Activated naive CD4-positive, alpha-beta T cell treated with Interleukin-2 at 50 U/mL for 16 hours (primary cell): ENCODE results near the gene ESM1.
"Not testable (repeated sequence)": the region's sequence is repeated elsewhere in the genome, so short reads cannot be mapped to it uniquely, and the experiment has no call there.

Source experiments
- DNase-seq: peaks from one replicate; pipeline ENCODE4 v3.0.0-alpha.2; 2020

Gene ESM1, protein sequence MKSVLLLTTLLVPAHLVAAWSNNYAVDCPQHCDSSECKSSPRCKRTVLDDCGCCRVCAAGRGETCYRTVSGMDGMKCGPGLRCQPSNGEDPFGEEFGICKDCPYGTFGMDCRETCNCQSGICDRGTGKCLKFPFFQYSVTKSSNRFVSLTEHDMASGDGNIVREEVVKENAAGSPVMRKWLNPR

DNA sequence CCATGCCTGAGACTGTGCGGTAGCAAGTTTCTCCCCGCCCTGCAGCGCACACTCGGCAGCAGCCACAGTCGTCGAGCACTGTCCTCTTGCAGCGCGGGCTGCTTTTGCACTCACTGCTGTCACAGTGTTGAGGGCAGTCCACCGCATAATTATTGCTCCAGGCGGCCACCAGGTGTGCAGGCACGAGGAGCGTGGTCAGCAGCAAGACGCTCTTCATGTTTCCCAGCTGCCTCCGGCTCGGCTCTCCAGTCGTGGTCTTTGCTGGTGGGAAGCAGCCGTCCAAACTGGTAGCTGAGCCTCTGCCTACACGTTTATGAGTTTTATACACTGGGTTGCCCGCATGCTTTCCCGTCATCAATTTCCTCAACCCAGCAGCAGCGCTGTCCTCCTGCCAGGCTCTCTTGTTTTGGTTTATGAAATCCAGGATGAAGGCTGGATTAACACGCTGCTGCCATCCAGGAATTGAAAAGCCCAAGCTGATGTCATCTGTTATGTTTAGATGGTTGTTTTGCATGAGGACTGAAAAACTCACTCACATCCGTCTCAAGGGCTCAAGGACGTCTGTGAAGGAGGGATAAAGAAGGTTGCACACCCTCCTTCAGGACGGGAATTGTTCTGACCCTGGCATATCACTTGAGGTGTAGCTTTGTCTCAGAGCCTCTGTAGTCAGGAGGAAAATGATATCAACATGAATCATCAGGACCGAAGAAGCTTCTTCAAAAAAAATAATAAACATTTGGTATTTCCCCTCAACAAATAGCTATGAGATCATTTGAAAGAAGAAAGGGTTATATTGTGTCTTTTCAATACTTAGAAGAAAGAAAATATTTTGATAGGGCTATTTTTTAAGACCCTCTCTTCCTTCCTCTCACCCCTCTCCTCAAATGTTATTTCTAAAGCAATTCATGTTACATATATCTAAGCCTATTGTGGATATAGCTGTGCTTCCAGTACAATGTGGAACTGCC, at the start of gene ESM1:
Gene ESM1, minus strand, starts transcription at position 293 of the 968 bp plus-strand sequence. Its CDS starts 76 bp downstream, at position 217.
- no peak for DNase-seq

DNA sequence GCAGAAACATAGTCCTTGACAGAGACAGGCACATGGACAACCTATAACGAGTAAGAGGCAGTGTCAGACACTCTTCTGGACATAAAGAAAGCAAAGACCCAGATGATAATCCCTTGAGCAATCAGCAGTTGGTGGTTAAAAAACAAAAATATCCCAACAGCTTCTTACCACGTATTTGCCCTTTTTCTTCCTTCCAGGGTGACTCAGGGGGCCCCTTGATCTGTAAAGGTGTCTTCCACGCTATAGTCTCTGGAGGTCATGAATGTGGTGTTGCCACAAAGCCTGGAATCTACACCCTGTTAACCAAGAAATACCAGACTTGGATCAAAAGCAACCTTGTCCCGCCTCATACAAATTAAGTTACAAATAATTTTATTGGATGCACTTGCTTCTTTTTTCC, 48.2 kb upstream of the ESM1 start:
- no peak for DNase-seq

DNA sequence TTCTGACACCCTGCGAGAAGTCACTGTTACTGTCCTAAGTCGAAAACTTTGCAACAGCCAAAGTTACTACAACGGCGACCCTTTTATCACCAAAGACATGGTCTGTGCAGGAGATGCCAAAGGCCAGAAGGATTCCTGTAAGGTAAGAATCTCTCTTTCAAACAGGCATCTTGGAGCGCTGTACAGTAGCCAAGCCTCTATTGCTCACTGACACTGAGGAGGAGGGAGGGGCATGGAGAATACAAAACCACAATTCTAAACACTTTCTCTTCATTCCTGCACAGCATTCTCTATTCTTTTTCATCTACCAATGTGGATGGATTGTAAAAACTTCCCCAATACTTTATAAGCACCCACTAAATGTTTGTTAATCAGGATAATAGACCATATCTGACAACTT, 46.1 kb upstream of the ESM1 start:
- no peak for DNase-seq

DNA sequence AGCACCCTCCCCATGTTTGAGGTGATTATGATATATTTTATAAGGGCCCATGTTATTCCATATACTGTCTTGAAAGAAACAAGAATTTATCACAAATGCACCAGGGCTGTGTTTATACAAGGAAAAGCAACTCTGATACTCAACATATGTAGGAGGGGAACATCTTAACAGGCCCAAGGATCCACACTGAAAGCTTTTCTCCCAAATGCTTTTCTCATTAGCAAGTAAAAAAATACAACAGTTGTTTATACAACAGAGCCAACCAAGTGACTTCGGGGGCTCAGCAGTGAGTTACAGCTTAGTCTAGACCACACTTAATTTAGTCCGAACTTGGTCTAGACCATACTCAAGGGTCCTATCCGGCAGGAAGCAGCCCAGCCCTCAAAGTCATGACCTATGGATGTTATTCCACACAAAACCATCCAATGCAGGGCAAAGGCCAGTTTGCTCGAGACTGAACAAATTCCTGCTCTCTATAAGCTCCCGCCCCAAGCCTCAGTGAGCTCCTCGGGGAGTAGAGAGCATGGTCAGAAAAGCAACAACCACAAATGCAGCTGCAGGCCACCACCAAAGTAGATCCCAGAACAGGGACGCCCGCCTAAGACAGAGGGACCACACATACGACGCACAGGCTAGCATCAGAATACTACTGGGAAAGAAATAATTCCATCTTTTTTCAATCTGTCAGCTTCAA, 45.4 kb upstream of the ESM1 start:
- no peak for DNase-seq

DNA sequence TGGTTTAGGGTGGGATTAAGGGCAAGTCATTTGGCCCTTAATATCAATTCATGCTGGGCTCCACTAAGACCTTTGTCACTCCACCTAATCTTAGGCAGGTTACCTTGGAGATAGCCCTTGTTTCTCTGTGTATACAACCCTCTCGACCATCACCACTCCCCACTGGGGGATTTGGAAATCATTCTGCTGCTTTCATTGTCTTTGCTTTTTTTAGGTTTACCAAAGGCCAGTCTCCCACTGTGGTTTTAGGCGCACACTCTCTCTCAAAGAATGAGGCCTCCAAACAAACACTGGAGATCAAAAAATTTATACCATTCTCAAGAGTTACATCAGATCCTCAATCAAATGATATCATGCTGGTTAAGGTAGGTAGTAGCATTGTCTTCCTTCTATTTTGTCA, 44.8 kb upstream of the ESM1 start:
- DNase-seq, result no peak

DNA sequence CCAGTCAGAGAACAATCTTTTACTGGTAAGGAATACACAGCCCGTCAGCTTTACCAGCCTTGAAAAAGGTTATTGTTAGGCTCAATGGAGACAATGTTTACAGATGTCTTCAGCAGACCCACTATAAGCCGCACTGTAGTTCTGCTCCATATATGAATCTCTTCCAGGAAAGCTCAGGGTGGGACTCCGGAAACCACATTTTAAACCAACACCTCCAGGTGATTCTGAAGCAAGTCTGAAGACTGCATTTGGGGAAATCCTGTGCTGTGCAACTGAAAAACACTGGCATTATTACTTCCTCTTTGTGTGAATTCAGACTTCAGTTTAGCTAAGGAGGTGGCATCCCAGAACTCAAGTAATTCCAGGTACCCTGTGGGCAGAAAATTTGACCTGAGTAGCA, 42.2 kb upstream of the ESM1 start:
- no peak for DNase-seq

DNA sequence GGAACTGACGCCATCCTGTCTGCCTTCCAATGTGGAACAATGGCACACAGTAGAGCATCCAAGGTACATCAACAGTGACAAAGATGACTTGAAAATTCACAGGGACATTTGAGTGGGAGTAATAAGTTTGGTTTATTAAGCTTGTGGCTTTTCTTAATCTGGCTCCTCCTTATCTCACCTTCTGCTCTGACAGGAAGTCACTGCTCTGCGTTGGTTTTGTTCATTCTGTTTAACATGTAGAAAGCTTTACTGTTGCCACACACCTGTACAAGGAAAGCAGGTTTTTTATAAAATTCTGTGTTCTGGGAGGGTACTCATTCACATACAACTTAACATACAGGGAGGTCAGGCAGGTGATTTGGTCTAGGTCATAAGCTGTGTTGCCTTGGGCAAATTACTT, 37.1 kb upstream of the ESM1 start:
- no peak for DNase-seq

DNA sequence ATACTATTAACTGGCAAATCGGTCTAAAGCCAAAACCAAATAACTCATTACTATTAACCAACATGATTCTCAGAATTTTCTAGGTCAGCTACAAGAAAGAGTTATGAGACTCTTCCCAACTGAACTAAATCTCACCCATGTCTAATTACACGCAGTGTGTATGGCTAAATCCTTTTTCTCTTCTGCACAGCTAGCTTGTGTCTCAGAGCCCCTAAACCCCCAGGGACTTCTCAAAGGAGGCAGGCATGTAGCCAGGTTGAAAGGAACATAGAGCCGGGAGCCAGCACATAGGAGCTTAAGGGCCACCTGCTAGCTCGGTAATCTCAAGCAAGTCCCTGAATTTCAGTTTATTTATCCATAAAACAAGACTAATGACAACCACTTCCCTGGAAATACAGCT, 36.4 kb upstream of the ESM1 start:
- no peak for DNase-seq

DNA sequence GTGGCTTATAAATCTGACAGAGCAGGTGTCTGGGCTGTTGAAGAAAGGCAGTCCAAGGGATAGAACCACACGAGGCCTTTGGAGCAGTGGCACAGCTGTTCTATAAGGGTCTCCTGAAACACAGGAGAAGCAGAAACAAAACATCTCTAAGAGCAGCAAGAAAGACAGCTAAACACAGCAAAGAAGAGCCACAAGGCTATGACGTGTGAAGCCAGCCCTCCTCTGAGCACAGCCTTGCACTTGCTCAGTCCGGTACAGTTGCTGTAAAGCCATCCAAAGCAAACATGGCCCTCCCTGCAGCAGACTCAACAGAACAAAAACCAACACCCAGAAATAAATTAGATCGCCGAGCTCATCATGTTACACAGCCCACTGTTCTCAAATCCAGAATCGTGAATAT, 36.0 kb upstream of the ESM1 start:
- DNase-seq, result no peak

DNA sequence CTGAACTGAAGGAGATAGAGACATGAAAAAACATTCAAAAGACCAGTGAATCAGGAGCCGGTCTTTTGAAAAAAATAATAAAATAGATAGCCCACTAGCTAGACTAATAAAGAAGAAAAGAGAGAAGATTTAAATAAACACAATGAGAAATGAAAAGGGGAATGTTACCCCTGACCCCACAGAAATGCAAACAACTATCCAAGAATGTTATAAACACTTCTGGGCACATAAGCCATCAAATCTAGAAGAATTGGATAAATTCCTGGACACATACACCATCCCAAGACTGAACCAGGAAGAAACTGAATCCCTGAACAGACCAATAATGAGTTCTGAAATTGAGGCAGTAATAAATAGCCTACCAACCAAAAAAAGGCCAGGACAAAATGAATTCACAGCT, 24.8 kb upstream of the ESM1 start:
- DNase-seq, result not testable (repeated sequence)

DNA sequence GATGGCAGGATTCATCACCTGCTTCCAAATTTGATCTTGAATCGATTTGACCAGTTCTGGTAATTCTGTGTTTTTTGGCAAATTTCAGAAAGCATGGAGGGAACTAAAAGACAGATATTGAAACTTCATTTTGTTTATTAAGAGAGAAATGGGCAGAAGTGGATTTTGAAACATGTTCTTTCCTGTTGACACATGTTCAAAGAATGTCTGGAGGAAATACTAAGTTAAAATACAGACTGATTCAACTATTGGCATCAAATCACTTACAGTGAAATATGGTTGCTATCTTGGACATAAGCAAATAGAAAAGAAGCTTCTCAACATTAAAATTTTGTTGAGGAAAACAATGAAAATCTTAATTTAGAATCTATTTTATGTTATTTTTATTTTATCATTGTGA, 19.3 kb upstream of the ESM1 start:
- DNase-seq, result no peak

DNA sequence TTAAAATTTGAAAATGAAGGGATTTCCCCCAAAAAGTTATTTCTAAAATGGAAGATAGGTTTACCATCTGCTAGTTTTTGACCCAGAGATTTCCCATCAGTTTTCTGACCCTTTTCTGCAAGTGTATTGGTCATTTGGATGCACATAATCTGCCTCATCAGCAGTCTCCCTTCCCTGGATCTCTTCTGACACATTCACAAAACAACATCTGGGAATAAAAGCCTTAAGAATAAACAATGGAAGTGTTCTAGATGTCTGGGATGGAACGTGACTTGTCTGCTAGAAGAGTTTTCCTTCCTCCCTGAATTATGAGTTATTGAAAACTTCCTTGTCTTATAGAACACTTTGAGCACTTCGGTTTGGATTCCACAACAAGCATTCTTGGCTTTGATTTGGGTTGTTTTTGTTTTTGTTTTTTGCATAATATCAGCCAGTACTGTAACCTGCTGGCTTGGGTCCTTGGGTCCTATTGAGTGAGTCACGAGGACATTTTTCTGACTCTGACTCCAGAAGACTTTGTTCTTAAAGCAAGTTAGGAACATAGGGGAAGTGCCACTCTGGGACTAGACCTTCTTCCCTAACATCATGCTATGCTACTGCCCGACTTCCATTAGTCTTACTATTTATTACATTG, 18.2 kb upstream of the ESM1 start:
- no peak for DNase-seq

DNA sequence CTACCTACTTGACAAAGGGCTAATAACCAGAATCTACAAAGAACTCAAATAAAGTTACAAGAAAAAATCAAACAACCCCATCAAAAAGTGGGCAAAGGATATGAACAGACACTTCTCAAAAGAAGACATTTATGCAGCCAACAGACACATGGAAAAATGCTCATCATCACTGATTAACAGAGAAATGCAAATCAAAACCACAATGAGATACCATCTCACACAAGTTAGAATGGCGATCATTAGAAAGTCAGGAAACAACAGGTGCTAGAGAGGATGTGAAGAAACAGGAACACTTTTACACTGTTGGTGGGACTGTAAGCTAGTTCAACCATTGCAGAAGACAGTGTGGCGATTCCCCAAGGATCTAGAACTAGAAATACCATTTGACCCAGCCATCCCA, 16.8 kb upstream of the ESM1 start:
- DNase-seq, result not testable (repeated sequence)

DNA sequence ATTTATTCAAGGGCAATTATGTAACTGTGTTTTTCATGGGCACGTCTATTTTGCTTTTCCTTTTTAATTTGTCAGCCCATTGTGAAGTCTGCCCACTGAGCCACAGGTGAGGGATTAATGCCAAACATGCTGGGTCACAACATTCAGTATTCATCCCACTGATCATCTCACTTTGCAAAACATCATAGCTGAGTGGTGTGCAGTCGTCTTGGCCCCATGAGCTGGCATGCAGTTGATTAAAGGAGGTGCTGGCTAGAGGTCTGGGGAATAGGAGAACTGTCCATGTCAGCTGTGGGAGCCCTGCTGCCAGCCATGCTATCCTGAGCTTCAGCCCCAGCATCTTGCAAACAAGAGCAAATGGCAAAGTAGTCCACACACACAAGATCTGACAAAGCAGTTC, 11.7 kb upstream of the ESM1 start:
- no peak for DNase-seq

DNA sequence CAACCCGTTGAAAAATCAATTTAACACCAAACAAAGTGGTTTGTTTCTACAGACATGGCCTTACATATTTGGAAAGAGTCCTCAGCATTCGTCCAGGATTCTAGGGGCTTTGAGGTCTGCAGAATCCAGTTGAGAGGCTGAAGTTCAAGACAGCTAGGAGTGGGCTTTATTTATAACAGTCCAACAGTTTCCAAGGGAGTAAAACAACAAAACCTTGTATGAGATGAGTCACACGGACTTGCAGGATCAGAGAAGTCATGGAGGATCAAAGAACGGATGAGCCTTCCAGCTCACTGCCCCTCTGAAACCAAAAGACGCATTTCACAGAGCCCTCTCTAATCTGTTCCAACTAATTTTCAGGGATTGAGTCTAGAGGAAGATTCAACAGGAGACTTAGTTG, 11.1 kb upstream of the ESM1 start:
- DNase-seq, result no peak

DNA sequence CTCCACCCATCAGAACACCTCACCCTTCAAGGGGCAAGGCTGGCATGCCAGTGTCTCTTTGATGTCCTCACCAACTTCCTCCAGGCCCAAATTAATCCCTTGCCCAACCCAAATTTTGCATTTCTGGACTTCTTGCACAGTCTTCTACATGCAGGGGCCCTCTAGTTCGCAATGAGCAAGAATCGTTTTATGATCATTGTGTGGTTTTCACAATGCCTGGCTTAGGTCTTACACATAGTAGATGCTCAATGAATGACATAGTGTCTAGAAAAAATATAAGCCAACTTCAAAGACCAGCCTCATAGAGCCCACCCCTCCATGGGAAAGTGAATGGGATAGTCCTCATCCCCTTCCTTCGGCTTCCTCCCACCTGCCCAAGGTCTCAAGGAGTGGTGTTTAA, 9.8 kb upstream of the ESM1 start:
- no peak for DNase-seq

DNA sequence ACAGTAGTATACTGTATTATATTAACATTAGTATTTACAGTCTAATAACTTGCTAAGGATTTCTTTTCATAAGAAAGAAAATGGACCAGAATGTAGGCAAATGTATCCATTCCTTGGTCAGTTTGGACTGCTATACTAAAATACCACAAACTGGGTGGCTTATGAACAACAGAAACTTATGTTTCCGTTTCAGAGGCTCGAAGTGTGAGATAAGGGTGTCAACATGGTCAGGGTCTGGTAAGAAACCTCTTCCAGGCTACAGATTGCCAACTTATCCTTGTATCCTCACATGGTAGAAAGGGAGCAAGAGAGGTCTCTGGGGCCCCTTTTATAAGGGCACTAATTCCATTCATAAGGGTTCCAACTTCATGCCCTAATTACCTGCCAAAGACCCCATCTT, 9.2 kb upstream of the ESM1 start:
- no peak for DNase-seq

DNA sequence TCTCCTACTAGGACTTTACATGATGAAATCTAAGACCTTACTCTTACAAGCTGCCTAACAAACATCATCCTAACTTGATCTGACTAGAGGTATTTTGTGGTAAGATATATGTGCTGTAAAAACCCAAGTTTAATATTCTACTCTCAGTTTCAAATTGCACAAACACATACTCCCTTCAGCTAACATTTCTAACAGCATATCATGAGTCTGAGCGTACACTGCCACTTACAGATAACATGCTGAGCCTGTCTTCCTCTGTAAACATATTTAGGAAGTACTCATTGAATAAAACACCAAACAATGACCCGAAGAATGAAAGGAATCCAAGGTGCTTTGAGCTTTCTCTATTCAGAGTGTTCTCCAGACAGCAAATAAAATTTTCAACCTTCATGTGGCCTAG, 7.9 kb upstream of the ESM1 start:
- DNase-seq, result no peak

DNA sequence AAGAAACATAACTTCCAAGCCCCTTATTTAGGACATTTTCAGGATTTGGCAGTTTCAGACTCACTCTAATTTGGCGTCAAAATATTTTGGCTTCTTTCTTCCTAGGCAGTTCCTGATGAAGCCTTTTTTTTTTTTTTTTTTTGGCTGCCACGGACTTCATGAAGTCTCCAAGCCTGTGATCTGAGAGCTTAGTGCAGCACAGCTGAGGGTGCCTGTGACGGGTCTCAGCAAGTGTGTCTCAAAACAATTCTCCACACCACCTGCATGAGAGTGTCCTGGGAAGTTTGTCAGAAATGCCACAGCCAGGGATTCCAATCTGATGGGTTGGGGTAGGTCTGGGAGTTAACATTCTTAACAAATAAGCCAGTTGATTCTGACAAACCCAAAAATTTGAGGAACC, 6.0 kb upstream of the ESM1 start:
- DNase-seq, result no peak

DNA sequence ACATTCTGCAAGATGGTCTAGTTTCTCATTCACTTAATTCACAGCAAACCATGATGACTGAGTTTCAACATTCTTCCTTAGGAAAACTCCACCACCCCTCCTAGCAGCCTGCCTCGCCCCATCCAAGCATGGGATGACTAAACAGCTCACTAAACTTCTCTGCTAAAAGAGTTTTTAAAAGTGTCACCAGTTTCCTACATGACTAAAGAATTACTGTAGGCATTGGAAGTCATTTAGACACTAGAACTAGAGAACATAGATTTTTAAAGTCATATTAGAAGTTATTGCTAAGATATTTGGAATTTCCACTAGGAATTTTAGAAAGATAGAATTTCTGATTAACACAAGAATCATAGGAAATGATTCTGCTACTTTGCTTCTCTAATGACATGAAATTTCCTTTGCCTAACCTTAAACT, 5.5 kb upstream of the ESM1 start:
- no peak for DNase-seq

DNA sequence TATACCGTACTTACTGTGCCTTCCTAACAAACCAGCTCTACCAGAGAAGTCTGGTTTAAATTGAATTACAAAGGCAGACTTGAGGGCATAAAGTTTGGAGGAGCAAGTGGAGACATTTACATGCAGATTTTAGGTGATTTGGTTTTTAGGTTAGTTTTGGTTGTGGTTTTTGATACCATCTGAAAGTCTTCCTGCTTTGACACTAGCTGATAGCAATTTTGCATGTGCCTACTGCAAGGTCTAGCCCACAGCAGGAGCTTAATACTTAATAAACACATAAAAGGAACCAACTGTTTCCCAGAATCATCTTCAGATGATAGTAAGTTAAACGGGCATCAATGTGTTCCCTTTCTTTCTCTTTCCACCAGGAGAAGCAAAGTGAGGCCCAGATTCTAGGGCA, 3.4 kb upstream of the ESM1 start:
- no peak for DNase-seq

DNA sequence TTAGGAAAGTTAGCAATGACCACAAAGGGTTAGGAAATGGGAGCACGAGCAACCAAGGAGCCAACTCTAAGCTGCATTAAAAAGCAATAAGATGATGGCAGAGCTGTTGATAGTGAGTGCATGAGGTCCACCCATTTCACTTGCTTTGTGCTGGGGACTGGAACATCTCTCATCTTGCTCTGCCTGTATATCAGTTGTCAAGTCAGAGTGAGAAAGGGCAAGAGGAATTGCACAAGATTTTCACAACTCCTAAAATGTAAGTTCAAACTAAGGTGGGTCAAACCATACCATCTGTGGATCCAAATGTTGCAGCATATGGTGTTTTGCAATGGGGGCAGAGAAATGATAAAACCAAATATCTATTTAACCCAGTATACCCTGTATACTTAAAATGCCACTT, 2.8 kb upstream of the ESM1 start:
- no peak for DNase-seq

DNA sequence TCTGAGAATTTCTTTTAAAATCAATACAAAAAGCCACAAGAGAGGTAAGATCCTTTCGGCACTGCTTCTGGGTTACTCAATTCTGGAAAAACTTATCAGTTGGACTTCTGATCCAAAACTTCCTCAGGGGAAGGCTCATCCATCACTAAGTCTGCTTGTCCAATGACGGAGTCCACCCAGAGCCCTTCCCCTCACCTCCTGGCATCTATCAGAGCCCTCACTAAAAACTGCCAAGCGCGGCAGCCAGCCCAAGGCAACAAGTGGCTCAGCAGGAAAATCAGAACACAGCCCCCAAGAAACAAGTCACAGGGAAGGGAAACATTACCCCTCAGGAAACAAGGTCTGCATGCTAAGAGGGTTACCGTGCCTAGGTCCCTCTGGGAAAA, 869 bp upstream of the ESM1 start:
- DNase-seq, result no peak

DNA sequence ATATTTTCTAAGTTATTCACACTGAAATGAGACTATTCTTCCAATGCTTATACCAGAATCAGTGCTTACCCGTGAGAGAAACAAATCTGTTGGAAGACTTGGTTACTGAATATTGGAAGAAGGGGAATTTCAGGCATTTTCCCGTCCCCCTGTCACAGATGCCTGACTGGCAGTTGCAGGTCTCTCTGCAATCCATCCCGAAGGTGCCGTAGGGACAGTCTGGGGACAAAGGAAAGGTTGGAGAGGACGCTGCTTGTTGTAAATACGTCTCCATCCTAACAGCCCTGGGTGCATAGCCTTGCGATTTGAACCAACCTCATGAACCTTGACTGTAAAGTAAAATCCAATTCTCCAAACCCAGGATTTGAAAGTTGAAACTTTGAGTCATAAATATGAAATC, 3.5 kb downstream of the ESM1 start:
- no peak for DNase-seq
